NCI-H2196 treated with DMSO at 0.1 percent for 48 hours (cell line): ENCODE data around the gene AVPI1.
"Not testable (repeated sequence)": the region's sequence is repeated elsewhere in the genome, so short reads cannot be mapped to it uniquely, and the experiment has no call there.

Source experiments
- DNase-seq: peaks from one replicate; lab custom pipeline; 2025; ENCODE audit not compliant: unreplicated experiment; lab: John Stamatoyannopoulos, UW

Gene AVPI1

DNA sequence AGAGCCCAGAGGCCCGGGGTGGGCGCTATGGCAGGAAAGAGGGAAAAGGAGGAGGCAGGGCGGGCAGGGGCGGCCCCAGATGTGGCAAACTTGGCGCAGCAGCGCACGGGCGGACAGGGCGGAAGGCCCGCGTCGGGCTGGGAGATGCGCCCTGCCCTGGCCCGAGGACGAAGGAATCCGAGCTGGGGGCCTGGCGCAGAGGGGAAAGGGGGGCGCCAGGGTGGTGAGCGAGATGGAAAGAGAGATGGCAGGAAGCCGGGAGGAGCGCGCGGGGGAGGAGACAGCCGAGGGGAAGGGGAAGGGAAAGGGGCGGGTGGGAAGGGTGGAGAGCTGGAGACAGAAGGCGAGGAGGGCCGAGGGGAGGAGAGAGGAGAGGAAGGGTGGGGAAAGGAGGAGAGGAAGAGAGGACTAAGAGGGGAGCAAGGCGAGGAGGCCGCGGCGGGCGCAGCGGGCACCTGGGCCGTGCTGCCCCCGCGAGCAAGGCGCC, 26.3 kb upstream of the AVPI1 start, which contains the start of gene MARVELD1:
Gene MARVELD1 (plus strand): TSS at position 392 of the 487 bp plus-strand sequence. CDS start 147 bp downstream, outside the sequence.
- DNase-seq = peak; percentile 24

DNA sequence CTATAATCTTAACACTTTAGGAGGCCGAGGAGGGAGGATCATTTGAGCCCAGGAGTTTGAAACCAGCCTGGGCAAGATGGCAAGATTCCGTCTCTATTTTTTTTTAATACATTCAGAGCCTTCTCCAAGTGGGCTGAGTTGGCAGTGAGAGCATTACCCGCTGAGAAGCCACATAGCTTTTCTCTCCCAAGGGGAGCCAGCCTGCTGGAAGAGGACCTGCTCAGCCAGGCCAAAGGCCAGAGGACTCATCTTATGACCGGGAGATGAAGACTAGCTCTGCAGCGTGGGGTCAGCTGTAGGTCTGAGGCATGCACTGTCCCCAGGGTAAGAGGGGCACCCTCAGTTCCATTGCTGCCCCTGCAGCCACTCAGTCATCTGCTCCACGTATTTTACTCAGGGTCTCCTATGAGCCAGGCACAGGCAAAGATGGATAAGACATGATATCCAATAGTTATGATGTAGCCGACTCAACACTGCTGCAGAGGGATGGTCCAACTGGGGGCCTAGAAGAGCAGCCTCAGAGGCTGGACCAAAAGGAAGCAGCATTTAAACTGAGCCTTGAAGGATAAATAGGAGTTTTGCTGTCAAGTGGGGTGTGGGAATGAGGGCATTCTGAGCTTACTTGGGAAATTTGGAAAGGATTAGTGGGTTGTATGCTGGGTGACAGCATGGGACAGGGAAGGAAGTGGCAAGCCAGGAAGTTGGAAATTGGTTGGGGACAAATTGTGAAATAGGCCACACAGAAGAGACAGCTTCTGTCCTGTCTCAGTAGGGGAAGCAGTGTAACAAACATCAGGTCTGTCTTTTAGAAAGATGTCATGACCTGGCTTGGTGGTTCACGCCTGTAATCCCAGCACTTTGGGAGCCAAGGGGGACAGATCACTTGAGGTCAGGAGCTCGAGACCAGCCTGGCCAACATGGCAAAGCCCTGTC, 24.9 kb upstream of the AVPI1 start:
- no peak for DNase-seq

DNA sequence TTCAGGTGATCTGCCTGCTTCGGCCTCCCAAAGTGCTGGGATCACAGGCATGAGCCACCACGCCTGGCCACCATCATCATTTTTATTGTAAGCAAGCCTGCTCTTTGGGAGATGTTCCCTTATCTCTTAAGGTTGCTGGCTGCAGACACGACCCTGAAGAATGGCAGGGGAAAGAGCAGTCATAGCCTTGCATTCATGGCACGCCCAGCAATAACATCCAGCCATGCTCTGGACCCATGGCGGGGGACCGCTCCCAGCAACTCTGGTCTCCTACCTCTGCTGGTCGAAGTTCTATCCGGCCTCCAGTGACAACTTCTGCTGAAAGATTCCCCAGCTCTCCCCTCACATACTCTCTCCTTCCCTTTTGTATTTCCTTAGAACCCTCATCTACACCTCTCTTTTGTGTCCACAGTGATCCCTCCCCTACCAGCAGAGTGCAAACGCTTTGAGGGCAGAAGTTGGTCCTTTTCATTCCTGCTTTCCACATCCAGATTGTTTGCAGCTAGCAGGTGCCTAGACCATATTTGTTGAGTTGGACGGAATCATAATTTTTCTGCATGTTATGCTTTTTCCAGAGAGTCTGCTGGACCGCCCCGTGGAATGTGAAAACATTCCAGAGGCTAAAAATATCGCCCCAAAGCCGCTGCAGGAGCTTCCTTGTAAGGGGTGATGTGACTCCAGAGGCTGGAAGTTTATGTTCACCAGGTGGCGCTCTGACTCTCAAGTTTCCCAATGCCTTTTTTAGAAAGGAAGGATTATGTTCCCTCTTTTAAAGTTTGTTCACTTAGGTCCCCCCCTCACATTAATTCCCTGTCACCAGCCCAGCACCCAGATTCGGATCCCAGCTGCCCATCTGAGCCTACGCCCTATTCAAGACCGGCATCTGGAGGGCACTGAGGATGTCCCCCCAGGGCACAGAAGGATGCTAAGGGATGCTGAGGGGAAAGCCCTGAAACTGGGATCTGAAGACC, 22.2 kb upstream of the AVPI1 start:
- peak; percentile 16 for DNase-seq

DNA sequence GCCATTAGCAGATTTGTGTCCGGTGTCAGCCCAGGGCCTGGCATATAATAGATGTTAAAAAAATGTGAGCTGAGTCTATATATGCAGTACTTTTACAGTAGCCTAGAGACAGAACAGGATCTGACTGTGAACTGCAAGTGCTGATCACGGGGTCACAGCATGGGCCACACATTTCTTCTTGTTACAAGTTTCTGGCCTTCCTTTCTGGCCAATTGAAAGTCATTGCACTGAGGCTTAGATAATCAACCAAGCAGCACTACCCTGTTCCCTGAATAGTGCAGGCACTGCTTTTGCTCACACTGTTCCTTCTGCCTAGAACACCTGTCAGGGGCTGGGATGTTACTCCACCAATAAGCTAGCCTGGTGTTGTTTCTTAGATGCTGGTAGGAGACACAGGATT, 21.1 kb upstream of the AVPI1 start:
- DNase-seq = no peak

DNA sequence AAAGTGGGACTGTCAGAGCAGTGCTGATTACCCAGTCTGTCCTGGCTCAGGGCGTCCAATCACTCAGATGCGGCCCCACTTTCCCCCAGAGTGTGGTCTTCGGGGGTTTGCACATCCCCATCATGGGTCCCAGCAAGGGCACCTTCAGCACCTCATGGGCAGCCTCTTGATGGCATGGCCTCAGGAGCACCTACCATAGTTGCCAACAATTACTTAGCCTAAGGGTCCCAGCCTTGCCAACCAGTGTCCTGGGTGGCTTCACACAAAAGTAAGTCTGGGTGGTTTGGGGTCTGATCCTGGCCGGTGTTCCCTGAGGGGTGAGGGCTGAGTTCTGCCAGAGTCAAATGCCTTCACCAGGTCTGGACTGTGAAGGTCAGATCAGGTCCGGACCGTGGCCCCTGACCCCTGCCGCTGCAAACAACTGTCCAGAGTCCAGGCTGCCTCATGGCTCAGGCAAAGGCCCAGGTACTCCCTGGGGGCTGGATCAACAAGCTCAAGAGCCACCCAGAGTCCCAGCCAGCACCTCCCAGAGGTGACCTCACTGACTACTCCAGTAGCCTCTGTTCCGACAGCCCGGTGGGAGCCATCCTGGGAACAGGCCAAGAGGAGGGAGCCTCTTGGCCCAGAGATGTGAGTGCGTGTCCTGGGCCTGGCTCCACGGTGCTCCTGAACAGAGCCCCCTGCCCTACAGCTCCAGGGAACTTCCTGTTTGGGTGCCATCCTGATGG, 20.3 kb upstream of the AVPI1 start:
- no peak for DNase-seq

DNA sequence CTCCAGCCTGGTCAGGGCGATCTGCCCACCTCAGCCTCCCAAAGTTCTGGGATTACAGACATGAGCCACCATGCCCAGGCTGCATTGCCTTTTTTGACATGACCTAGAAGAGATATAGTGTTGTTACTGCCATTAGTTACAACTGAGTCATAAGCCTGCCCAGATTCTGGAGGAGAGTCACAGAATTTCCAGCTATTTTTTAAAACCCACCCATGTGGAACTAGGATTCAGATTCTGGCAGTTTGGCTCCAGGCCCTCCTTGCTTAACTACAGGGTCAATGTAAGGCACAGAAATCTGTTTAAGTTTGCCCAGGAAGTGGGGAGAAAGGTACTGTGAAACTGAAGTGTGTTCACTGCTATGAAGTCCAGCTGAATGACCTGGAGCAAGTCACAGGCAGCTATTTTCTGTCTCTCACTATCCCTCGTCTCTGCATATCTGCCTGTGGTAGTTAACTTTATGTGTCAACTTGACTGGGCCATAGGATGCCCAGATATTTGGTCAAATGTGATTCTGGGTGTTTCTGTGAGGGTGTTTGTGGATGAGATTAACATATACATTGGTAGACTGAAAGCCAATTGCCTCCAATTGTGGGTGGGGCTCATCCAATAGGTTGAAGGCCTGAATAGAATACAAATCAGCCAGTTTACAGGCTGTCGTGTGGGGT, 18.1 kb upstream of the AVPI1 start:
- no peak for DNase-seq

DNA sequence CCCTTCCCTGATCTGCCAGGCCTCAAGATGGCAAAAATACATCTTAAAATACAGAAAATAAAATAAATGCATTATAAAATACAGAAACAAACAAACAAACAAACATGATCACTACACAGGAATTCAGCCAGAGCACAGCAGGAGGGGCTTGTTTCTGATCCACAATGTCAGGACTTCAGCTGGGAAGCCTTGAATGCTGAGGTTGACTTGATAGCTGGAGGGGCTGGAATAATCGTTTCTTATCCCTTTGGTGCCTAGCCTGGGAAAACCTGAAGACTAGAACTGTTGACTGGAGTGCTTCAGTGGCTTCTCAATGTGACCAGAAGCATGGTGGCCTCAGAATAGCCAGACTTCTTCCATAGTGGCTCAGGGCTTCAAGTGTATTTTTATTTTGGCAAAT, 17.3 kb upstream of the AVPI1 start:
- DNase-seq = no peak

DNA sequence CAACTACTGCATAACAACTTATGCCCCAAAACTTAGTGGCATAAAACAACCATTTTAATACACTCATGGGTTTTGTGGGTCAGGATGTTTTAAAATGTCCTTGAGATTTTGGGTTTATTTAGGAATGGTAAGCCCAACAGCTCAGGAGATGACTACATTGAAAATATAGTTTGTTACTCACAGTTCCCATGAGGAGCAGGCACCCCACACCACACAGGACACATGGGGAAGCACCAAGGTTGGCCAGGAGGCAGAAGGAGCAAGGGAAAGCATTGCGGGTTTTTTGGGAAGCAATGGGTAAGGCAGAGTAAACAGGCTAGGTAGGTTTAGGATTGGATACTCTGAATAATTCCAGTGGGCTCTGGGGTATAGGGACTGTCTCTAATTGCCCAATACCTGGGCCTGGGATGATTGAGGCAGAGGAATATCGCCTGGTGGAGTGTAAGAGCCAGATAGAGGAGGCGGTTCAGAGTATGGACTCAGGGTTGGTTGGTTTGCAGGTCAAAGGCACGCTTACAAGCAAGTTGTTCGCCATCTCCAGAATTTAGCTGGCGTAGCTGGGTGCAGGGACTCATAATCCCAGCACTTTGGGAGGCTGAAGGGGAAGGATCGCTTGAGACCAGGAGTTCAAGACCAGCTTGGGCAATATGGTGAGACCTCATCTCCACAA, 16.5 kb upstream of the AVPI1 start:
- no peak for DNase-seq

DNA sequence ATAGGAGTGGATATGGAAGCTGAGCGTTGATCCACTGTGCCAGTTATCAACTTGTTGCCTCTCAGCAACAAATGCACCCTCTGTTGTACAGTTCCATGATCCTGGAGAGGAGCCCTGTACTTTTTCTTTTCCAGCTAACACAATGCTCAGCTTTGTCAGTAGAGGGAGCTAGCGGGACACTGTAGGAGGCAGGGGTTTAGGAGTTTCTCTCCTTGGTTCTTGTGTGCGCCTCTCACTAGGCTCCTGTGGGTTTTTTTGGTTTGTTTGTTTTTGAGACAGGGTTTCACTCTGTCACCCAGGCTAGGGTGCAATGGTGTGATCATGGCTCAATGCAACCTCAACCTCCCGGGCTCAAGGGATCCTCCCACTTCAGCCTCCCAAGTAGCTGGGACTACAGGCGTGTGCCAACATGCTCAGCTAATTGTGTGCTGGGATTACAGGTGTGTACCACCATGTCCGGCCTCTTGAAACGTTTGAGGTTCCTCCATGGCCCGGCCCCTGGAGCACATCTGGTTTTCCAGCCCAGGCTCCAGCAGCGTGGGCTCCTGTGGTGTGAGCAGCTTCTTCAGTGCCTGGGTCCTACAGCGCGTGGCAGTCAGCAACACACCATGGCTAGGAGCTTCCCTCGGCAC, 14.5 kb upstream of the AVPI1 start:
- peak; percentile 75 for DNase-seq

DNA sequence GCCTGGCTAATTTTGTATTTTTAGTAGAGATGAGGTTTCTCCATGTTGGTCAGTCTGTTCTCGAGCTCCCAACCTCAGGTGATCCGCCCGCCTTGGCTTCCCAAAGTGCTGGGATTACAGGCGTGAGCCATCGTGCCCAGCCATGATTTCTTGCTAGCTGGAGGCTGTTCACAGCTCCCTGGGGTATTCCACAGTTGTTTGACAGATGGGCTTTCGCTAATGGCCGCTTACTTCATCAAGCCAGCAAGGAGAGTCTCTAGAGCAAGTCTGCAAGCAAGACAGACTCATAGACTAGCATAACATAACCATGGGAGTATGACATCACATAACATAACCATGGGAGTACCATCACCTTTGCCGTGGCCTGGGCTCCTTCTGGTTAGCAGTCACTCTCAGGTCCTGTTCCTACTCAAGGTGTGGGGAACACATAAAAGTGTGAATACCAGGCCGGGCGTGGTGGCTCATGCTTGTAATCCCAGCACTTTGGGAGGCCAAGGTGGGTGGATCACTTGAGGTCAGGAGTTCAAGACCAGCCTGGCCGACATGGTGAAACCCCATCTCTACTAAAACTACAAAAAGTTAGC, 11.1 kb upstream of the AVPI1 start:
- not testable (repeated sequence) for DNase-seq

DNA sequence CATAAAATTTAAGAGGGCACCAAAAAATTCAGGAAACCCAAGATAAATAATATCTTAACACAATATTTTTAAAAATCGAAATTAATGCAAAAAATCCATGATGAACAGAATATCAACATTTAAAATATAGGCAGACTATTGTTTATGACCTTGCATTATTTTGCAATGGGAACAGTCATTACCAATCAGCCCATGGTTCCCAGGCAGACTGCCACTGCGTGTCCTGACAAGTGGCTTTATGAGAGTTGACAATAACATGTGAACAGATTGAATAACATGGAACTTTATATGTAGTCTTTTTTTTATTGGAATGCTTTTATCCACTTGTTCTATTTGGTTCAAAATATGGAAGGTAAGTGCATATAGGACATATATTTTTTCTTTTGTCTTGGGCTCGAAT, 3.1 kb upstream of the AVPI1 start:
- no peak for DNase-seq

DNA sequence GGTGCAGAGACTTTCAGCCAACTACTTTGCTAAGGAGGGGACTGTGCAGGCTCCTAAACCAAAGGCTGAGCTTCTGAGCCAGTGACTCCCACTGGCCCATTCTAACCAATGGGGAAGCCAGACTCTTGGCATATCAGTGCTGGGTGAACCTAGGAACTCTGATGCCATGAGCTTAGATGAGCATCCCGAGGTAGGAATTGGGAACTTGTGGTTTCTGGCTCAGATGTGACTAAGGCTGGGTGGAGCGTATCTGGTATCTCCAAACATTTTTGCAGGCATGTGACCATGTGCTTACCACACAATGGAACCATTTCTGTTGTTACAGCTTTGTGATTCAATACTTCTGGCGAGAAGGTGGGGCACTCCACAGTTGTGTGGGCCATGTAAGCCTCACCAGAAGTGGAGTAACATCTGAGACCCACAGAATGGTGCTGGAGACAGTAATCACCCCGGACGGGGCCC, 2.5 kb upstream of the AVPI1 start:
- no peak for DNase-seq

DNA sequence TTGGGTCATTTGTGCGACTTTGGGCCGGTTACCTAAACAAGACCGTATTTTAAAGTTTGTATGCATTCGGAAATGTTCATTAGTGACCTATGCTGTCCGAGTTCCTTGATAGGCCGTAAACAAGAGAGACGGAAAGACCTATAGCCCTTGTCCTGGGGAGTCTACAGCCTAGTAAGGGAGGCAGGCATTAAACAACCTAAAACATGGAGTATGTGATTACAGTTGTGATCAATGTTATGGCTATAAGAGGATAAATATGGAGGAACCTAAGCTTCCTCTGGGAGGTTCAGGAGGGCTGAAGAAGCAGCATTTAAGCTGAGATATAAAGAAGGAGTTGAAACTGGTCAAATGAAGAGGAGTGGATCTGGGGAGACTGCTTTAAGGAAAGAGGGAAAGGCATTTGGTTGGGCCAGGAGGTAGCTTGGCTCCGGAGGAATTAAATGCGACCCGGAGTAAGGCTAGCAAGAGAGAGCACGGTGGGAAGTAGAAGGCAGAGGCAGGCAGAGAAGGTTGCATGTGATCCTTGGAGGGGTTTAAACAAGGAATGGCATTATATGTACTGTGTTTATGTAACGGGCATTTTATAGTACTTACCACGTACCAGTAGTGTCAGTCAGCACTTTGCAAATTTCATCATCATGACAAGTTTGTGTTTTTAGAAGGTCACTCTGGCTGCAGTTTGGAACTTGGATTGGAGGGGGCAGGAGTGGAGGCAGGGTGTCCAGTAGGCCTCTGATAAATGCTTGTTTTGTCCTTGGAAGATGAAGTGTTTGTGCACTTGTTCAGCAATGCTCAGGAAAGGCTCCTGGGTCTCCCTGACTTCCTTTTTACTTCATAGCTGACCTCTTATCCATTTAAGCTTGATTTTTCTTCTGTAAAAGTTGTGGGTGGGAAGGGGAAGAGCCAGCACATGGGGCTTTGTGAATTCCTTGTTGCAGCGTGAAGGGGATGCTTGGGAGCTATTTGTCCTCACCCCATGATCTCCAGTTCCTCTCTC, 1.0 kb upstream of the AVPI1 start:
- no peak for DNase-seq

DNA sequence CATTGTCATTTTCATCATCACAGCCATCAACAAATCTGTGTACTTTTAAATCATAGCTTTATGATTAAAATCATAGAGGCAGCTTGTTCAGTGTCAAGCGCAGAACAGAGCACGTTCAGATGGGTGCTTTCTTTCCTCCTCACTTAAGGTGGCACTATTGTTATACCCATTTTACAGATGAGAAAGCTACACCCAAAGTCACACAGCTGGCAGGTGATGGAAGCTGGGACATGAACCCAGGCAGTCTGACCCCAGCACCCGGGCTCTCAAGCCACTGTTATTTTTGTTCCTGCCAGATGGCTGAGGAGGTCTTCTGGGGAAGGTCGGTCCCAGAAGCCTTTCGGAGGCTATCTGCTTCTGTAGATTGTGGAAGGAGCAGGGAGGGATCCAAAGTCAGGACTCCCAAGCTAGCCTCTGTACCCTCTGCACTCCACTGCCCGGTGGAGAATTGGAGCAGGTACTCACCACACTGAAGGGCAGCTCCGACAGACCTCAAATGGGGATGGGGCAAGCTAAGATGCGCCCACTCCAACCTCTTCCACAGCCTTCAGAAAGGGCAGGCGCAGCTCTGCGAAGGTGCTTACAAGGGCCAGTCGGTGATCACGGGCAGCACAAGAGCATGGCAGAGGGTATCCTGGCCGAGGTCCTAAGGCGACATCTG, 610 bp downstream of the AVPI1 start:
- DNase-seq = no peak

DNA sequence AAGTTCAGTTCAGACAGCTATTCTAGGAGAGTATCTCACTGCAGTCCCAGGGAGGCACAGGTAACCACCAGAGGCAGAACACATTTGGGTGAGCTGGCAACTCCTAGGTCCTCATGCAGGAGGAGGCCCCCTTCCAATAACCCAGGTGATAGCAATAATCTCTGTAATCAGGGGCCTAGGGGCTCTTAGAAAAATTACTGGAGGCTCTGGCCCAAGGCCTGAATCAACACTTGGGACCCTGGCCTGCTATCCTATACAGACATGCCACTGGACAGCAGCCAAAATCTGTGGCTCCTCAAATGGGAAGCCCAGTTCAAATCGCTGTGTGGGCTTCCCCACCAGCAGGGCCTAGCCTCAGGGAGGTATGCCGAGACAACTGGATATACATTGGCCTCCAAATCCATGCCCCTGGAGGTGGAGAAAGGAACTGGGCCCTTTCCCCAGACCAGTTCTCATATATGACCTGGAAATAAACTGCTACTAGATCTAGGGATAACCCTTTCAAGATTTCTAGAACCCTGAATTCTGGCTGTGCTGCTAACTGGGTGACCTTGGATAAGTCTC, 1.6 kb downstream of the AVPI1 start:
- DNase-seq = no peak

DNA sequence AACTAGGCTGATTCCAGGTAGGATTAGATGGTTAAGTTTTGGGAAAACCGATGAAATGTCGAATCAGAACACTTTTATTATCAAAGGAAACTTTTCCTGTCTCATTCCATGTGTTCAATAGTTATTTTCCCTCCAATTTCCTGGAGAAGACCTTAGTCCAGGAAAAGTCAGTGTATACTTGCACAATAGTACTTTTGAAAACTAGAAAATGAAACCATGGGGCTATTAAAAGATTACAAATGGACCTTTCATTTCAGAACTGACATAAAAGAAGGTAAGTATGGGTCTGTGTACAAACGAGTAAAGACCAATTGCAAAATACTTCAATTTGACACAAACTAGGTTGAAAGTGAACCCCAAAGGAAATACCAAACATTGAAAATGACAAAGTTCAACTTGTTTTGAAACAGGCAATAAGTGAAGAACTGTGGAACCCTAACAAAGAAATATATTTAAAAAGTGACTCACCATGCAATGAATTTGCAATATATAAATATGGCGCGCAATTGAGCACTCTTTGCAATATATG, 2.1 kb downstream of the AVPI1 start:
- no peak for DNase-seq

DNA sequence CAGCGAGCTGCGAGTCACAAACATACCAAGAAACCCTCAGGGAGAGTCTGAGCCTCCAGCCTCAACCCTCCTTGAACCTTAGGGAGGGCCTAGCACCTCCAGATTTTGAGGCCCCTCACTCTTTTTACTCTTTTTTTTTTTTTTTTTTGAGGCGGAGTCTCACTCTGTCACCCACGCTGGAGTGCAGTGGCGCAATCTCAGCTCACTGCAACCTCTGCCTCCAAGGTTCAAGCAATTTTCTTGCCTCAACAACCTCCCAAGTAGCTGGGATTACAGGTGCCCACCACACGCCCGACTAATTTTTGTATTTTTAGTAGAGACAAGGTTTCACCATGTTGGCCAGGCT, 2.7 kb downstream of the AVPI1 start:
- not testable (repeated sequence) for DNase-seq
